OCI-LY3 (cell line): ENCODE measurements around the gene WRNIP1.

ENCODE experiments used
- H2AFZ ChIP-seq: fragments of 200-600, 300-600 bp; shearing (Covaris generic); 2 replicates; pipeline ENCODE4 v1.6.0; 2014; ENCODE audit warnings: antibody characterized with exemption, low read depth, low read length
- H3K27ac ChIP-seq: fragments of 200-600, 300-600 bp; sonication (generic); 2 replicates; pipeline ENCODE4 v1.5.1; 2014; ENCODE audit warnings: mild to moderate bottlenecking, low read length, moderate library complexity, mixed read lengths
- H3K27me3 ChIP-seq: fragments of 200-600, 300-600 bp; sonication (generic); 2 replicates; pipeline ENCODE4 v1.6.1; 2014; ENCODE audit warnings: low read depth, low read length, mixed read lengths
- H3K36me3 ChIP-seq: fragments of 200-600, 300-600 bp; sonication (generic); replicated peaks from 2 replicates; pipeline ENCODE3; 2014; ENCODE audit warnings: low read depth, low read length, mixed read lengths
- H3K4me1 ChIP-seq: fragments of 300-600, 200-600 bp; sonication (generic); 2 replicates; pipeline ENCODE4 v1.6.1; 2014; ENCODE audit warnings: low read length, mixed read lengths
- H3K4me2 ChIP-seq: fragments of 200-600, 300-600 bp; sonication (generic); 2 replicates; pipeline ENCODE4 v1.6.1; 2014; ENCODE audit warnings: low read length, mixed read lengths
- H3K4me3 ChIP-seq: fragments of 300-600, 200-600 bp; sonication (generic); 2 replicates; pipeline ENCODE4 v1.5.1; 2014; ENCODE audit warnings: antibody characterized with exemption, mild to moderate bottlenecking, low read length, moderate library complexity
- H3K79me2 ChIP-seq: fragments of 300-600, 200-600 bp; shearing (Covaris generic); 2 replicates; pipeline ENCODE4 v1.6.1; 2014; ENCODE audit warnings: mild to moderate bottlenecking, low read length, mixed read lengths
- H3K9ac ChIP-seq: fragments of 300-600, 200-600 bp; shearing (Covaris generic); 2 replicates; pipeline ENCODE4 v1.6.0; 2014; ENCODE audit warnings: mild to moderate bottlenecking, low read length, moderate library complexity
- H3K9me3 ChIP-seq: fragments of 200-600, 300-600 bp; shearing (Covaris generic); 2 replicates; pipeline ENCODE4 v1.6.1; 2014; ENCODE audit warnings: low read length, mixed read lengths; ENCODE audit not compliant: insufficient read depth
- H4K20me1 ChIP-seq: fragments of 200-600, 300-600 bp; sonication (generic); 2 replicates; pipeline ENCODE4 v1.6.1; 2016; ENCODE audit warnings: low read length, mixed read lengths; ENCODE audit not compliant: insufficient read depth
- CTCF ChIP-seq: fragments of 200-600, 300-600 bp; sonication (generic); IDR thresholded peaks from 2 replicates; pipeline ENCODE4 v1.5.1; 2014; ENCODE audit warnings: antibody characterized with exemption, low read length, low read depth
- EZH2phosphoT487 ChIP-seq: fragments of 200-600 bp; shearing (Covaris generic); IDR thresholded peaks from 2 replicates; pipeline ENCODE4 v1.6.1; 2018; ENCODE audit warnings: antibody characterized with exemption, mixed run types, low read depth

WRNIP1 gene

DNA sequence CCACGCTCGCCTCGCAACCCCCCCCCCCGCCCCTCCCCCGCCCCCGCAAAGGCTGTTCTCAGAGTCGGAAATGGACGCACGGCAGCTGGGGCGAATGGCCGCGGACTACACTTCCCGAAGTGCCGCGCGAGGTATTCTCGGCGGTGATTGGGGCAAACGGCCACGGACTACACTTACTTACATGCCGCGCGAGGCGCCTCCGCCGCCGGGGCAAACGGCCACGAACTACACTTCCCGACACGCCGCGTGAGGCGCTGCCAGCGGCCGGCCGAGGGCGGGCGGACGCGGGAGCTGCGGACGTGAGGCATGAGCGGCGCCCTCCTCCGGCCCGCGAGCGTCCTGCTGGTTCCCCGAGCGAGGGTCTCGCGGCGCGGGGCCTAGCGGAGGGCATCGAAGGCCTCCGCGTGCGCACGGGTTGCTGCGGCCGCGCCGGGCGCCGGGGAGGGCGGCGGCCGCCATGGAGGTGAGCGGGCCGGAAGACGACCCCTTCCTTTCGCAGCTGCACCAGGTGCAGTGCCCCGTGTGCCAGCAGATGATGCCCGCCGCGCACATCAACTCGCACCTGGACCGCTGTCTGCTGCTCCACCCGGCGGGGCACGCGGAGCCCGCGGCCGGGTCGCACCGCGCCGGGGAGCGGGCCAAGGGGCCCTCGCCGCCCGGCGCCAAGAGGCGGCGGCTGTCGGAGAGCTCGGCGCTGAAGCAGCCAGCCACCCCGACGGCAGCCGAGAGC is at the start of gene WRNIP1:
TSS of gene WRNIP1 (plus strand) at position 228 of the 730 bp plus-strand sequence. CDS start at position 458, 230 bp downstream.
- H3K9ac ChIP-seq = peak within 1 kb of the TSS; percentile 77
- H2AFZ ChIP-seq = peak within 1 kb of the TSS; percentile 62
- H3K4me2 ChIP-seq = peak within 1 kb of the TSS; percentile 79
- H3K27me3 ChIP-seq = no peaks in the 10 kb centered on the region
- peaks cover 23% of the 10 kb centered on the region for H3K4me1 ChIP-seq
- peaks cover 20% of the 10 kb centered on the region for H3K36me3 ChIP-seq
- TF ChIP-seq EZH2phosphoT487 (no peak), CTCF (peak; percentile 35)
- no peaks in the 10 kb centered on the region for H3K9me3 ChIP-seq
- H3K4me3 ChIP-seq = peak within 1 kb of the TSS; percentile 93
- peaks cover 47% of the 10 kb centered on the region for H3K79me2 ChIP-seq
- H3K27ac ChIP-seq = peak within 1 kb of the TSS; percentile 75
- peaks cover 36% of the 10 kb centered on the region for H4K20me1 ChIP-seq

- H3K9ac ChIP-seq = no peak overlapping the region
- no peaks in the 10 kb centered on the region for H4K20me1 ChIP-seq
- no peak overlapping the region for H3K27ac ChIP-seq
- TF ChIP-seq EZH2phosphoT487 (no peak), CTCF (no peak)
- H3K27me3 ChIP-seq = no peaks in the 10 kb centered on the region
- no peaks in the 10 kb centered on the region for H3K4me1 ChIP-seq
- H3K9me3 ChIP-seq = 0 out of 2 replicates have a peak, but pooled peaks cover 8% of the 10 kb centered on the region
- H2AFZ ChIP-seq = no peak overlapping the region
- H3K36me3 ChIP-seq = no peaks in the 10 kb centered on the region
- H3K79me2 ChIP-seq = no peaks in the 10 kb centered on the region
- no peak overlapping the region for H3K4me2 ChIP-seq
- no peak overlapping the region for H3K4me3 ChIP-seq
Measured at GRCh38 chr6:2715737-2716136, 49.5 kb upstream of the WRNIP1 start.

GRCh38 chr6:2716936-2717700 is 48.1 kb upstream of the WRNIP1 start:
- no peak overlapping the region for H3K4me3 ChIP-seq
- H3K27me3 ChIP-seq = no peaks in the 10 kb centered on the region
- H3K36me3 ChIP-seq = no peaks in the 10 kb centered on the region
- no peak overlapping the region for H3K4me2 ChIP-seq
- no peaks in the 10 kb centered on the region for H3K4me1 ChIP-seq
- H3K27ac ChIP-seq = no peak overlapping the region
- H4K20me1 ChIP-seq = no peaks in the 10 kb centered on the region
- no peak for TF ChIP-seq CTCF
- no peak for TF ChIP-seq EZH2phosphoT487
- H2AFZ ChIP-seq = no peak overlapping the region
- no peaks in the 10 kb centered on the region for H3K9me3 ChIP-seq
- no peak overlapping the region for H3K9ac ChIP-seq
- H3K79me2 ChIP-seq = no peaks in the 10 kb centered on the region
